ENCODE measurements around the gene PTPRK. TPM values are rescaled to one million over a fixed set of nuclear protein-coding genes. Genes with fewer than 3 reads are reported as not detected.

Gene PTPRK
- total and polyA plus RNA-seq, 2 experiments from 2014 or later, result 26.9 to 56.4 TPM

DNA sequence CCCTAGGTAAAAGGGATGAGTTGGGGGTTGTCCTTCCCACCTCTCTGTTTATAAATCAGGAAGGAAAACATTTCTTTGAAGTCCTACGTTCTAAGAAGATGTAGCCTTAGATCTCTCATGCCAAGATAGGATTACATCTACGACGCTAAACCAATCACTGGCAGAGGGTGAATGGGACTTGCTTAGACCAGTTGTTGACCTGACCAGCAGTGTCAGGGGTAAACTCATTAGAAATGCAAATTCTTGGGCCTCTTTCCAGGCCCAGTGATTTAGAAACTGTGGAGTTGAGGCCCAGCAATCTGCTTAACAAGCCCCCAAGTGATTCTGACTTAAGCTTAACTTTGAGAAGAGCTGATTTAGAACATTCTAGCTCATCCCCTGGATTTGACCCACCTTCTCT is 472.4 kb downstream of the PTPRK start:
- H3F3A ChIP-seq (replicated peaks; ENCODE audit: low read depth), result no peaks in the 10 kb centered on the region
- no peak overlapping the region for H3K4me2 ChIP-seq
- Mint-ChIP-seq H3K4me1 (peaks cover 10% of the 10 kb centered on the region), H3K36me3 (ENCODE audit: low read depth) (no peaks in the 10 kb centered on the region), H3K4me3 (no peak overlapping the region), H3K27me3 (ENCODE audit: insufficient read depth, low read depth, poor library complexity) (peaks cover 6% of the 10 kb centered on the region), H3K27ac (peak overlapping the region; percentile 67), H3K9me3 (no peaks in the 10 kb centered on the region)
- H3K79me2 ChIP-seq (replicated peaks; ENCODE audit: insufficient read depth), result no peaks in the 10 kb centered on the region
- H3K4me3 ChIP-seq, result no peak overlapping the region
- no peak overlapping the region for H3K27ac ChIP-seq (ENCODE audit: low read depth)
- H3K27me3 ChIP-seq (ENCODE audit: insufficient read depth), result no peaks in the 10 kb centered on the region
- TF ChIP-seq NANOG (IDR thresholded peaks at IDR 0.05; ENCODE audit: borderline replicate concordance) (no peak), ZNF331 (CRISPR knock-in tag; IDR thresholded peaks at IDR 0.05; ENCODE audit: low read depth) (no peak), POLR2AphosphoS5 (IDR thresholded peaks at IDR 0.05; ENCODE audit: low read depth) (no peak), JUNB (IDR thresholded peaks at IDR 0.05; ENCODE audit: unreplicated experiment) (no peak), ZNF114 (CRISPR knock-in tag; IDR thresholded peaks at IDR 0.05) (no peak), CREB1 (CRISPR knock-in tag; IDR thresholded peaks at IDR 0.05; ENCODE audit: low read depth) (no peak), STAT1 (IDR thresholded peaks at IDR 0.05; ENCODE audit: unreplicated experiment) (no peak), EZH2 (IDR thresholded peaks at IDR 0.05; ENCODE audit: low read depth, unreplicated experiment) (no peak), EZH2phosphoT487 (IDR thresholded peaks at IDR 0.05; ENCODE audit: unreplicated experiment) (no peak)
- TF ChIP-seq, protein P1, sequence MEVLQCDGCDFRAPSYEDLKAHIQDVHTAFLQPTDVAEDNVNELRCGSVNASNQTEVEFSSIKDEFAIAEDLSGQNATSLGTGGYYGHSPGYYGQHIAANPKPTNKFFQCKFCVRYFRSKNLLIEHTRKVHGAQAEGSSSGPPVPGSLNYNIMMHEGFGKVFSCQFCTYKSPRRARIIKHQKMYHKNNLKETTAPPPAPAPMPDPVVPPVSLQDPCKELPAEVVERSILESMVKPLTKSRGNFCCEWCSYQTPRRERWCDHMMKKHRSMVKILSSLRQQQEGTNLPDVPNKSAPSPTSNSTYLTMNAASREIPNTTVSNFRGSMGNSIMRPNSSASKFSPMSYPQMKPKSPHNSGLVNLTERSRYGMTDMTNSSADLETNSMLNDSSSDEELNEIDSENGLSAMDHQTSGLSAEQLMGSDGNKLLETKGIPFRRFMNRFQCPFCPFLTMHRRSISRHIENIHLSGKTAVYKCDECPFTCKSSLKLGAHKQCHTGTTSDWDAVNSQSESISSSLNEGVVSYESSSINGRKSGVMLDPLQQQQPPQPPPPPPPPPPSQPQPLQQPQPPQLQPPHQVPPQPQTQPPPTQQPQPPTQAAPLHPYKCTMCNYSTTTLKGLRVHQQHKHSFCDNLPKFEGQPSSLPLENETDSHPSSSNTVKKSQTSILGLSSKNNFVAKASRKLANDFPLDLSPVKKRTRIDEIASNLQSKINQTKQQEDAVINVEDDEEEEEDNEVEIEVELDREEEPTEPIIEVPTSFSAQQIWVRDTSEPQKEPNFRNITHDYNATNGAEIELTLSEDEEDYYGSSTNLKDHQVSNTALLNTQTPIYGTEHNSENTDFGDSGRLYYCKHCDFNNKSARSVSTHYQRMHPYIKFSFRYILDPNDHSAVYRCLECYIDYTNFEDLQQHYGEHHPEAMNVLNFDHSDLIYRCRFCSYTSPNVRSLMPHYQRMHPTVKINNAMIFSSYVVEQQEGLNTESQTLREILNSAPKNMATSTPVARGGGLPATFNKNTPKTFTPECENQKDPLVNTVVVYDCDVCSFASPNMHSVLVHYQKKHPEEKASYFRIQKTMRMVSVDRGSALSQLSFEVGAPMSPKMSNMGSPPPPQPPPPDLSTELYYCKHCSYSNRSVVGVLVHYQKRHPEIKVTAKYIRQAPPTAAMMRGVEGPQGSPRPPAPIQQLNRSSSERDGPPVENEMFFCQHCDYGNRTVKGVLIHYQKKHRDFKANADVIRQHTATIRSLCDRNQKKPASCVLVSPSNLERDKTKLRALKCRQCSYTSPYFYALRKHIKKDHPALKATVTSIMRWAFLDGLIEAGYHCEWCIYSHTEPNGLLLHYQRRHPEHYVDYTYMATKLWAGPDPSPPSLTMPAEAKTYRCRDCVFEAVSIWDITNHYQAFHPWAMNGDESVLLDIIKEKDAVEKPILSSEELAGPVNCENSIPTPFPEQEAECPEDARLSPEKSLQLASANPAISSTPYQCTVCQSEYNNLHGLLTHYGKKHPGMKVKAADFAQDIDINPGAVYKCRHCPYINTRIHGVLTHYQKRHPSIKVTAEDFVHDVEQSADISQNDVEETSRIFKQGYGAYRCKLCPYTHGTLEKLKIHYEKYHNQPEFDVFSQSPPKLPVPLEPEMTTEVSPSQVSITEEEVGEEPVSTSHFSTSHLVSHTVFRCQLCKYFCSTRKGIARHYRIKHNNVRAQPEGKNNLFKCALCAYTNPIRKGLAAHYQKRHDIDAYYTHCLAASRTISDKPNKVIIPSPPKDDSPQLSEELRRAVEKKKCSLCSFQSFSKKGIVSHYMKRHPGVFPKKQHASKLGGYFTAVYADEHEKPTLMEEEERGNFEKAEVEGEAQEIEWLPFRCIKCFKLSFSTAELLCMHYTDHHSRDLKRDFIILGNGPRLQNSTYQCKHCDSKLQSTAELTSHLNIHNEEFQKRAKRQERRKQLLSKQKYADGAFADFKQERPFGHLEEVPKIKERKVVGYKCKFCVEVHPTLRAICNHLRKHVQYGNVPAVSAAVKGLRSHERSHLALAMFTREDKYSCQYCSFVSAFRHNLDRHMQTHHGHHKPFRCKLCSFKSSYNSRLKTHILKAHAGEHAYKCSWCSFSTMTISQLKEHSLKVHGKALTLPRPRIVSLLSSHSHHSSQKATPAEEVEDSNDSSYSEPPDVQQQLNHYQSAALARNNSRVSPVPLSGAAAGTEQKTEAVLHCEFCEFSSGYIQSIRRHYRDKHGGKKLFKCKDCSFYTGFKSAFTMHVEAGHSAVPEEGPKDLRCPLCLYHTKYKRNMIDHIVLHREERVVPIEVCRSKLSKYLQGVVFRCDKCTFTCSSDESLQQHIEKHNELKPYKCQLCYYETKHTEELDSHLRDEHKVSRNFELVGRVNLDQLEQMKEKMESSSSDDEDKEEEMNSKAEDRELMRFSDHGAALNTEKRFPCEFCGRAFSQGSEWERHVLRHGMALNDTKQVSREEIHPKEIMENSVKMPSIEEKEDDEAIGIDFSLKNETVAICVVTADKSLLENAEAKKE (CRISPR knock-in tag; IDR thresholded peaks at IDR 0.05), result no peak; the same call in 1 of the 2 replicates
- TF ChIP-seq, protein P2, sequence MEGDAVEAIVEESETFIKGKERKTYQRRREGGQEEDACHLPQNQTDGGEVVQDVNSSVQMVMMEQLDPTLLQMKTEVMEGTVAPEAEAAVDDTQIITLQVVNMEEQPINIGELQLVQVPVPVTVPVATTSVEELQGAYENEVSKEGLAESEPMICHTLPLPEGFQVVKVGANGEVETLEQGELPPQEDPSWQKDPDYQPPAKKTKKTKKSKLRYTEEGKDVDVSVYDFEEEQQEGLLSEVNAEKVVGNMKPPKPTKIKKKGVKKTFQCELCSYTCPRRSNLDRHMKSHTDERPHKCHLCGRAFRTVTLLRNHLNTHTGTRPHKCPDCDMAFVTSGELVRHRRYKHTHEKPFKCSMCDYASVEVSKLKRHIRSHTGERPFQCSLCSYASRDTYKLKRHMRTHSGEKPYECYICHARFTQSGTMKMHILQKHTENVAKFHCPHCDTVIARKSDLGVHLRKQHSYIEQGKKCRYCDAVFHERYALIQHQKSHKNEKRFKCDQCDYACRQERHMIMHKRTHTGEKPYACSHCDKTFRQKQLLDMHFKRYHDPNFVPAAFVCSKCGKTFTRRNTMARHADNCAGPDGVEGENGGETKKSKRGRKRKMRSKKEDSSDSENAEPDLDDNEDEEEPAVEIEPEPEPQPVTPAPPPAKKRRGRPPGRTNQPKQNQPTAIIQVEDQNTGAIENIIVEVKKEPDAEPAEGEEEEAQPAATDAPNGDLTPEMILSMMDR (conservative IDR thresholded peaks at IDR 0.05; ENCODE audit: low read depth in 2 of 2), result no peak
- TF ChIP-seq, protein P3, sequence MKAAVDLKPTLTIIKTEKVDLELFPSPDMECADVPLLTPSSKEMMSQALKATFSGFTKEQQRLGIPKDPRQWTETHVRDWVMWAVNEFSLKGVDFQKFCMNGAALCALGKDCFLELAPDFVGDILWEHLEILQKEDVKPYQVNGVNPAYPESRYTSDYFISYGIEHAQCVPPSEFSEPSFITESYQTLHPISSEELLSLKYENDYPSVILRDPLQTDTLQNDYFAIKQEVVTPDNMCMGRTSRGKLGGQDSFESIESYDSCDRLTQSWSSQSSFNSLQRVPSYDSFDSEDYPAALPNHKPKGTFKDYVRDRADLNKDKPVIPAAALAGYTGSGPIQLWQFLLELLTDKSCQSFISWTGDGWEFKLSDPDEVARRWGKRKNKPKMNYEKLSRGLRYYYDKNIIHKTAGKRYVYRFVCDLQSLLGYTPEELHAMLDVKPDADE (IDR thresholded peaks at IDR 0.05), result no peak
- TF ChIP-seq, protein P4, sequence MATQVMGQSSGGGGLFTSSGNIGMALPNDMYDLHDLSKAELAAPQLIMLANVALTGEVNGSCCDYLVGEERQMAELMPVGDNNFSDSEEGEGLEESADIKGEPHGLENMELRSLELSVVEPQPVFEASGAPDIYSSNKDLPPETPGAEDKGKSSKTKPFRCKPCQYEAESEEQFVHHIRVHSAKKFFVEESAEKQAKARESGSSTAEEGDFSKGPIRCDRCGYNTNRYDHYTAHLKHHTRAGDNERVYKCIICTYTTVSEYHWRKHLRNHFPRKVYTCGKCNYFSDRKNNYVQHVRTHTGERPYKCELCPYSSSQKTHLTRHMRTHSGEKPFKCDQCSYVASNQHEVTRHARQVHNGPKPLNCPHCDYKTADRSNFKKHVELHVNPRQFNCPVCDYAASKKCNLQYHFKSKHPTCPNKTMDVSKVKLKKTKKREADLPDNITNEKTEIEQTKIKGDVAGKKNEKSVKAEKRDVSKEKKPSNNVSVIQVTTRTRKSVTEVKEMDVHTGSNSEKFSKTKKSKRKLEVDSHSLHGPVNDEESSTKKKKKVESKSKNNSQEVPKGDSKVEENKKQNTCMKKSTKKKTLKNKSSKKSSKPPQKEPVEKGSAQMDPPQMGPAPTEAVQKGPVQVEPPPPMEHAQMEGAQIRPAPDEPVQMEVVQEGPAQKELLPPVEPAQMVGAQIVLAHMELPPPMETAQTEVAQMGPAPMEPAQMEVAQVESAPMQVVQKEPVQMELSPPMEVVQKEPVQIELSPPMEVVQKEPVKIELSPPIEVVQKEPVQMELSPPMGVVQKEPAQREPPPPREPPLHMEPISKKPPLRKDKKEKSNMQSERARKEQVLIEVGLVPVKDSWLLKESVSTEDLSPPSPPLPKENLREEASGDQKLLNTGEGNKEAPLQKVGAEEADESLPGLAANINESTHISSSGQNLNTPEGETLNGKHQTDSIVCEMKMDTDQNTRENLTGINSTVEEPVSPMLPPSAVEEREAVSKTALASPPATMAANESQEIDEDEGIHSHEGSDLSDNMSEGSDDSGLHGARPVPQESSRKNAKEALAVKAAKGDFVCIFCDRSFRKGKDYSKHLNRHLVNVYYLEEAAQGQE (IDR thresholded peaks at IDR 0.05; ENCODE audit: unreplicated experiment), result no peak
- H2AFZ ChIP-seq, result no peak overlapping the region
- H3K9me2 ChIP-seq (ENCODE audit: insufficient read depth), result no peaks in the 10 kb centered on the region
- H4K20me1 ChIP-seq (replicated peaks; ENCODE audit: insufficient read depth), result no peaks in the 10 kb centered on the region
- no peaks in the 10 kb centered on the region for H3K36me3 ChIP-seq (ENCODE audit: insufficient read depth)
- DNase-seq (ENCODE audit: low spot score) (peak; percentile 17), ATAC-seq (peak; percentile 57)
- H3K4me1 ChIP-seq (ENCODE audit: insufficient read depth), result peaks cover 11% of the 10 kb centered on the region; the same call in 1 of the 2 replicates
